K562 (cell line): ENCODE results near the gene KIAA0319L. TPM values are rescaled to one million over a fixed set of nuclear protein-coding genes. Genes with fewer than 3 reads are reported as not detected.
A peak's percentile ranks its signal among the peaks of the same experiment; 100 is the strongest.

Source experiments
- ATAC-seq: fragments of 200-7000 bp; cut with Tn5 transposase; 3 replicates; pipeline ENCODE4 v1.9.1; 2020; ENCODE audit warnings: moderate library complexity
- BruUV-seq: library from RNA; stranded (reverse); fragments of 400-500 nt; replicated peaks from 2 replicates; lab custom pipeline; 2021; lab: Mats Ljungman, UMichigan
- CTCF ChIA-PET: fragments of 300-600 bp; formaldehyde crosslinking; extraction: SDS; loops from one replicate; lab custom pipeline; 2021; ENCODE audit warnings: low intra/inter-chr PET ratio; lab: Yijun Ruan, JAX
- POLR2A ChIA-PET: fragments of 300-600, 350-650 bp; sonication (Branson Sonifier 250); formaldehyde crosslinking; extraction: SDS; loops from one replicate; lab custom pipeline; 2021; ENCODE audit warnings: antibody characterized with exemption, inconsistent platforms; lab: Yijun Ruan, JAX
- DNase-seq, 4 experiments: peaks; one replicate each; pipeline versions ENCODE4 v3.0.0 to v3.0.0-alpha.2; 2011 to 2018; ENCODE audit warnings: low spot score in 3 of 4, mixed read lengths in 3 of 4; ENCODE audit errors: extremely low read depth in 1 of 4
- FAIRE-seq: peaks from 2 replicates; lab custom pipeline; 2011; peaks lifted over from hg19 to GRCh38; lab: Jason Lieb, UNC
- H2AFZ ChIP-seq: 2 replicates; pipeline ENCODE4 v1.6.0; 2011; ENCODE audit warnings: low read depth, low read length, control low read depth, inconsistent platforms
- H3K27ac ChIP-seq: fragments of 200-600 bp; 3 replicates; pipeline ENCODE4 v1.8.0; 2011; ENCODE audit warnings: low read depth, mild to moderate bottlenecking, control low read depth, inconsistent platforms, low read length, moderate library complexity, mixed read lengths; ENCODE audit errors: extremely low read depth
- H3K27me3 ChIP-seq, 2 experiments: fragments of 300-600 bp in 1 of 2; 2 replicates in 1 of 2; 3 replicates in 1 of 2; pipeline versions ENCODE4 v1.6.0 to v1.8.0; 2011; ENCODE audit warnings: inconsistent platforms in 2 of 2, low read length in 2 of 2, mild to moderate bottlenecking in 1 of 2, mixed read lengths in 1 of 2, moderate library complexity in 1 of 2; ENCODE audit not compliant: control insufficient read depth in 2 of 2, insufficient read depth in 2 of 2
- H3K36me3 ChIP-seq: fragments of 300-600 bp; 3 replicates; pipeline ENCODE4 v1.8.0; 2011; ENCODE audit warnings: mild to moderate bottlenecking, low read length, inconsistent platforms; ENCODE audit not compliant: control insufficient read depth, insufficient read depth
- H3K4me1 ChIP-seq, 2 experiments: fragments of 200-600 bp in 1 of 2; replicated peaks in 1 of 2; 2 replicates in 1 of 2; 3 replicates in 1 of 2; pipeline versions ENCODE4 v1.5.1 to v1.8.0; 2011; ENCODE audit warnings: inconsistent platforms in 2 of 2, low read length in 2 of 2, mild to moderate bottlenecking in 1 of 2, mixed read lengths in 1 of 2, moderate library complexity in 1 of 2; ENCODE audit not compliant: control insufficient read depth in 2 of 2, insufficient read depth in 2 of 2
- H3K4me2 ChIP-seq: 2 replicates; pipeline ENCODE4 v1.6.1; 2011; ENCODE audit warnings: low read length, control low read depth, inconsistent platforms, mixed read lengths; ENCODE audit not compliant: insufficient read depth
- H3K4me3 ChIP-seq: fragments of 200-600 bp; sonication (generic), shearing (Covaris generic); 2 replicates; pipeline ENCODE4 v1.5.1; 2016; ENCODE audit warnings: control low read depth, inconsistent platforms
- H3K79me2 ChIP-seq: fragments of 200-600 bp; 3 replicates; pipeline ENCODE4 v1.8.0; 2011; ENCODE audit warnings: low read length, inconsistent platforms; ENCODE audit not compliant: control insufficient read depth, insufficient read depth
- H3K9ac ChIP-seq, 2 experiments: 2 replicates each; pipeline versions ENCODE4 v1.6.0 to v1.6.1; 2011; ENCODE audit warnings: low read depth in 2 of 2, low read length in 2 of 2, control low read depth in 1 of 2, inconsistent platforms in 1 of 2, mild to moderate bottlenecking in 1 of 2, mixed read lengths in 1 of 2; ENCODE audit not compliant: insufficient read depth in 1 of 2
- H3K9me1 ChIP-seq: one replicate; pipeline ENCODE4 v1.6.0; 2011; ENCODE audit warnings: inconsistent platforms, mild to moderate bottlenecking, low read length, moderate library complexity; ENCODE audit not compliant: control insufficient read depth, insufficient read depth
- H3K9me3 ChIP-seq: replicated peaks from 2 replicates; pipeline ENCODE4 v1.5.1; 2011; ENCODE audit warnings: low read depth, low read length, inconsistent platforms; ENCODE audit not compliant: control insufficient read depth, insufficient read depth
- H4K20me1 ChIP-seq: replicated peaks from 2 replicates; pipeline ENCODE4 v1.6.1; 2011; ENCODE audit warnings: low read length, inconsistent platforms, mixed read lengths; ENCODE audit not compliant: control insufficient read depth, insufficient read depth
- EWSR1 ChIP-seq: fragments of 450-650 bp; IDR thresholded peaks from 2 replicates; pipeline ENCODE4 v1.6.1; 2018; ENCODE audit warnings: borderline replicate concordance, mild to moderate bottlenecking, low read depth, moderate library complexity; ENCODE audit not compliant: partially characterized antibody
- MEF2D ChIP-seq: conservative IDR thresholded peaks from 2 replicates; pipeline ENCODE4 v1.6.1; 2016; ENCODE audit warnings: low read depth, missing genetic modification characterization, missing compliant biosample characterization
- NCOA2 ChIP-seq, 2 experiments: fragments of 450-650 bp; IDR thresholded peaks; 2 replicates each; pipeline ENCODE4 v1.6.1; 2018; ENCODE audit warnings: mild to moderate bottlenecking in 2 of 2, moderate library complexity in 1 of 2; ENCODE audit not compliant: partially characterized antibody in 2 of 2
- PTBP1 ChIP-seq: fragments of 200-400 bp; formaldehyde crosslinking; IDR thresholded peaks from 2 replicates; pipeline ENCODE4 v1.6.1; 2017; ENCODE audit warnings: low read depth, low read length
- SIN3A ChIP-seq, 2 experiments: fragments of 150-350 bp in 1 of 2; IDR thresholded peaks; 2 replicates each; pipeline ENCODE4 v1.6.1; 2011 to 2016; ENCODE audit warnings: borderline replicate concordance in 2 of 2, low read depth in 2 of 2, low read length in 2 of 2, mild to moderate bottlenecking in 2 of 2, moderate library complexity in 2 of 2; ENCODE audit not compliant: control insufficient read depth in 1 of 2
- SNIP1 ChIP-seq: fragments of 450-650 bp; IDR thresholded peaks from 2 replicates; pipeline ENCODE4 v1.7.1; 2017; ENCODE audit warnings: low read depth, mild to moderate bottlenecking
- ZHX1 ChIP-seq: fragments of 150-350 bp; conservative IDR thresholded peaks from 2 replicates; pipeline ENCODE4 v1.6.1; 2014; ENCODE audit warnings: low read length
- ZNF3 ChIP-seq: fragments of 250-450 bp; sonication (Bioruptor Pico); IDR thresholded peaks from 2 replicates; pipeline ENCODE4 v1.5.0; 2021; ENCODE audit warnings: mild to moderate bottlenecking, moderate library complexity
- ZNF444 ChIP-seq: fragments of 250-450 bp; sonication (Bioruptor Pico); IDR thresholded peaks from 2 replicates; pipeline ENCODE4 v1.4.0; 2020; ENCODE audit warnings: mild to moderate bottlenecking, moderate library complexity
- ZNF830 ChIP-seq: fragments of 250-450 bp; sonication (Bioruptor Pico); IDR thresholded peaks from 2 replicates; pipeline ENCODE4 v1.5.0; 2021; ENCODE audit warnings: mild to moderate bottlenecking
- WGBS: fragments of 100-300 bp; shearing (Covaris generic); methylation state at CpG from one replicate; pipeline ENCODE4 v1.1.6; 2016; ENCODE audit warnings: low coverage, mixed read lengths; ENCODE audit not compliant: insufficient coverage; ENCODE audit errors: missing lambda C conversion rate; 5-methylcytosine and 5-hydroxymethylcytosine counted together
- in situ Hi-C: fragments of 300-500 bp; cut with MboI; formaldehyde crosslinking; loops from 4 replicates; pipeline ENCODE4 v1.15.0; 2018; ENCODE audit warnings: inconsistent platforms, mixed read lengths
- intact Hi-C: fragments of 100-400 bp; cut with micrococcal nuclease; formaldehyde crosslinking; loops from 2 replicates; pipeline ENCODE4 v1.14.2; 2022
- polyA plus RNA-seq, 8 experiments: library from polyadenylated mRNA; depleted of rRNA in 4 of 8; stranded (reverse) in 5 of 8; unstranded in 3 of 8; fragments of >200 nt; fragmentation: Nextera tagmentation in 2 of 8; fragmentation: Illumina TruSeq in 1 of 8; extraction: Ambion mirVana in 2 of 8; extraction: Trizol in 1 of 8; gene quantifications; 2 replicates each; pipeline versions ENCODE4 v1.2.1 to v1.2.3, GENCODE V29; 2011 to 2014; ENCODE audit warnings: inconsistent platforms in 1 of 8, missing spikeins in 1 of 8
- total RNA-seq, 7 experiments: library from RNA; depleted of rRNA in 6 of 7; stranded (reverse); fragments of >200 nt in 6 of 7; fragmentation: Illumina TruSeq in 2 of 7; extraction: Trizol in 2 of 7; gene quantifications; 2 replicates each; pipeline versions ENCODE4 v1.2.1 to v1.2.3, GENCODE V29; 2011 to 2021; ENCODE audit warnings: low replicate concordance in 1 of 7
- TF ChIP-seq, protein P1 (sequence below): sonication (generic); formaldehyde crosslinking; IDR thresholded peaks from 2 replicates; pipeline ENCODE4 v1.8.0; 2022; ENCODE audit warnings: mild to moderate bottlenecking, missing genetic modification reagents
- TF ChIP-seq, protein P2 (sequence below): sonication (generic); IDR thresholded peaks from 2 replicates; pipeline ENCODE4 v1.6.1; 2016

Gene KIAA0319L
- total and polyA plus RNA-seq, 9 of the 15 experiments (the other 6 are each of a cell fraction or from before 2014, with no cell fraction given), result 2.4 to 51.7 (median 27.4) TPM

- H3K27ac ChIP-seq, result no peak overlapping the region
- DNase-seq (no peak), FAIRE-seq (no peak), ATAC-seq (peak; percentile 60; the same call in 1 of the 3 replicates)
- H3K9me3 ChIP-seq, result no peaks in the 10 kb centered on the region
- no peaks in the 10 kb centered on the region for H3K9me1 ChIP-seq
- CTCF ChIA-PET, result no interaction called here
- BruUV-seq, result no TSS peak
- no peaks in the 10 kb centered on the region for H4K20me1 ChIP-seq
- in situ Hi-C loops (no loop called here), intact Hi-C loops (no loop called here)
- 45% methylated on average over 2 of the region's 2 CpGs for WGBS
- peaks cover 0 to 4% of the 10 kb centered on the region in 2 experiments; a peak in 2 of 5 replicates for H3K4me1 ChIP-seq
- POLR2A ChIA-PET, result interaction anchor here (0.6 kb wide), 2 partner anchors 172 to 1972 kb away, joined by 3 to 4 read pairs; no protein-coding TSS in a partner anchor
- no peak overlapping the region for H2AFZ ChIP-seq
- no peaks in the 10 kb centered on the region for H3K27me3 ChIP-seq
- H3K9ac ChIP-seq, result no peak overlapping the region
- H3K79me2 ChIP-seq, result peaks cover 8% of the 10 kb centered on the region; the same call in 2 of the 3 replicates
- H3K4me3 ChIP-seq, result no peak overlapping the region
- H3K4me2 ChIP-seq, result no peak overlapping the region
- no peaks in the 10 kb centered on the region; the same call in 2 of the 3 replicates for H3K36me3 ChIP-seq
- TF ChIP-seq SNIP1, result no peak
- no peak for TF ChIP-seq NCOA2 (IDR thresholded peaks at IDR 0.05; ENCODE audit: partially characterized antibody in 2 of 2)
- TF ChIP-seq ZHX1, result no peak
- TF ChIP-seq MEF2D (tag), result no peak
- no peak for TF ChIP-seq SIN3A (IDR thresholded peaks at IDR 0.05; ENCODE audit: borderline replicate concordance in 2 of 2, control insufficient read depth in 1 of 2, low read depth in 2 of 2, low read length in 2 of 2)
- no peak for TF ChIP-seq EWSR1
- TF ChIP-seq, protein P1, sequence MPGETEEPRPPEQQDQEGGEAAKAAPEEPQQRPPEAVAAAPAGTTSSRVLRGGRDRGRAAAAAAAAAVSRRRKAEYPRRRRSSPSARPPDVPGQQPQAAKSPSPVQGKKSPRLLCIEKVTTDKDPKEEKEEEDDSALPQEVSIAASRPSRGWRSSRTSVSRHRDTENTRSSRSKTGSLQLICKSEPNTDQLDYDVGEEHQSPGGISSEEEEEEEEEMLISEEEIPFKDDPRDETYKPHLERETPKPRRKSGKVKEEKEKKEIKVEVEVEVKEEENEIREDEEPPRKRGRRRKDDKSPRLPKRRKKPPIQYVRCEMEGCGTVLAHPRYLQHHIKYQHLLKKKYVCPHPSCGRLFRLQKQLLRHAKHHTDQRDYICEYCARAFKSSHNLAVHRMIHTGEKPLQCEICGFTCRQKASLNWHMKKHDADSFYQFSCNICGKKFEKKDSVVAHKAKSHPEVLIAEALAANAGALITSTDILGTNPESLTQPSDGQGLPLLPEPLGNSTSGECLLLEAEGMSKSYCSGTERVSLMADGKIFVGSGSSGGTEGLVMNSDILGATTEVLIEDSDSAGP (CRISPR knock-in tag), result no peak
- no peak for TF ChIP-seq ZNF830 (CRISPR knock-in tag)
- TF ChIP-seq ZNF444, result no peak
- no peak for TF ChIP-seq PTBP1
- no peak for TF ChIP-seq ZNF3 (CRISPR knock-in tag)
- TF ChIP-seq, protein P2, sequence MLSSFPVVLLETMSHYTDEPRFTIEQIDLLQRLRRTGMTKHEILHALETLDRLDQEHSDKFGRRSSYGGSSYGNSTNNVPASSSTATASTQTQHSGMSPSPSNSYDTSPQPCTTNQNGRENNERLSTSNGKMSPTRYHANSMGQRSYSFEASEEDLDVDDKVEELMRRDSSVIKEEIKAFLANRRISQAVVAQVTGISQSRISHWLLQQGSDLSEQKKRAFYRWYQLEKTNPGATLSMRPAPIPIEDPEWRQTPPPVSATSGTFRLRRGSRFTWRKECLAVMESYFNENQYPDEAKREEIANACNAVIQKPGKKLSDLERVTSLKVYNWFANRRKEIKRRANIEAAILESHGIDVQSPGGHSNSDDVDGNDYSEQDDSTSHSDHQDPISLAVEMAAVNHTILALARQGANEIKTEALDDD, result no peak
Measured at GRCh38 chr1:35519432-35519831, 37.8 kb downstream of the KIAA0319L start.
